Sigmoid colon (tissue), 4 donors: ENCODE data around the gene ACOT12.

Source experiments
- CTCF ChIP-seq, 4 experiments: fragments of 450-650 bp in 3 of 4; fragments of 200-600 bp in 1 of 4; IDR thresholded peaks; one replicate each; pipeline ENCODE4 v1.5.1; 2016 to 2019; ENCODE audit warnings: antibody characterized with exemption in 4 of 4, mild to moderate bottlenecking in 3 of 4, moderate library complexity in 2 of 4
- EP300 ChIP-seq, 4 donors: sonication (generic); formaldehyde crosslinking; IDR thresholded peaks; one replicate each; pipeline ENCODE4 v1.6.1; 2017; ENCODE audit warnings: antibody characterized with exemption in 4 of 4
- POLR2A ChIP-seq, 2 donors: fragments of 450-650 bp; IDR thresholded peaks; one replicate each; pipeline ENCODE4 v1.6.1; 2016; ENCODE audit warnings: antibody characterized with exemption in 2 of 2, mild to moderate bottlenecking in 2 of 2, moderate library complexity in 2 of 2
- POLR2AphosphoS5 ChIP-seq, 4 donors: sonication (generic); formaldehyde crosslinking; IDR thresholded peaks; one replicate each; pipeline ENCODE4 v1.6.1; 2017; ENCODE audit warnings: antibody characterized with exemption in 4 of 4

- TF ChIP-seq CTCF (IDR thresholded peaks at IDR 0.05) = no peak
- TF ChIP-seq POLR2AphosphoS5 (IDR thresholded peaks at IDR 0.05) = no peak
- TF ChIP-seq EP300 (IDR thresholded peaks at IDR 0.05) = no peak
- no peak for TF ChIP-seq POLR2A (IDR thresholded peaks at IDR 0.05)
Measured at GRCh38 chr5:81388169-81388568, 5.8 kb downstream of the ACOT12 start.
